ENCODE measurements around the gene FKRP. TPM values are rescaled to one million over a fixed set of nuclear protein-coding genes. Genes with fewer than 3 reads are reported as not detected.

FKRP gene
- total and polyA plus RNA-seq, 2 donors from 2014 or later, result 11.8 to 20.5 TPM

GRCh38 chr19:46755853-46756543, 10.1 kb downstream of the FKRP start:
- Histone ChIP-seq H3K9ac (ENCODE audit: low read length in 3 of 3) (no peak overlapping the region), H3K36me3 (ENCODE audit: control insufficient read depth in 2 of 3, insufficient read depth in 3 of 3, low read length in 3 of 3) (no peaks in the 10 kb centered on the region), H3K27ac (ENCODE audit: low read depth in 2 of 2, low read length in 2 of 2) (no peak overlapping the region), H3K4me1 (ENCODE audit: control insufficient read depth in 2 of 3, insufficient read depth in 2 of 3, low read depth in 1 of 3, low read length in 3 of 3) (peaks cover 0 to 6% (median 0%) of the 10 kb centered on the region in 3 donors), H3K9me3 (ENCODE audit: control insufficient read depth in 2 of 3, insufficient read depth in 1 of 3, low read length in 3 of 3) (no peaks in the 10 kb centered on the region), H3K27me3 (ENCODE audit: control insufficient read depth, insufficient read depth, low read length) (no peaks in the 10 kb centered on the region), H3K4me3 (ENCODE audit: low read length in 3 of 3) (no peak overlapping the region)
- intact Hi-C loops (cut with DNase I), result loop anchor here (5.0 kb wide), 1 partner anchor 86 kb away; no protein-coding TSS in a partner anchor
- peak in 1 of 5 donors; percentile 77 for DNase-seq
- no peak for TF ChIP-seq CTCF (IDR thresholded peaks at IDR 0.05; ENCODE audit: borderline replicate concordance, extremely low read depth, insufficient read depth)
- FAIRE-seq, result no peak

GRCh38 chr19:46756544-46756888, 10.7 kb downstream of the FKRP start:
- TF ChIP-seq CTCF (IDR thresholded peaks at IDR 0.05; ENCODE audit: borderline replicate concordance, extremely low read depth, insufficient read depth), result no peak
- H3K27me3 ChIP-seq (ENCODE audit: control insufficient read depth, insufficient read depth, low read length), result no peaks in the 10 kb centered on the region
- H3K9me3 ChIP-seq (ENCODE audit: control insufficient read depth in 2 of 3, insufficient read depth in 1 of 3, low read length in 3 of 3), result no peaks in the 10 kb centered on the region
- H3K9ac ChIP-seq (ENCODE audit: low read length in 3 of 3), result no peak overlapping the region
- H3K36me3 ChIP-seq (ENCODE audit: control insufficient read depth in 2 of 3, insufficient read depth in 3 of 3, low read length in 3 of 3), result no peaks in the 10 kb centered on the region
- H3K27ac ChIP-seq (ENCODE audit: low read depth in 2 of 2, low read length in 2 of 2), result no peak overlapping the region
- FAIRE-seq, result no peak
- peak in 1 of 5 donors; percentile 78 for DNase-seq
- intact Hi-C loops (cut with DNase I), result loop anchor here (5.0 kb wide), 1 partner anchor 86 kb away; no protein-coding TSS in a partner anchor
- H3K4me3 ChIP-seq (ENCODE audit: low read length in 3 of 3), result no peak overlapping the region
- peaks cover 0 to 6% (median 0%) of the 10 kb centered on the region in 3 donors for H3K4me1 ChIP-seq (ENCODE audit: control insufficient read depth in 2 of 3, insufficient read depth in 2 of 3, low read depth in 1 of 3, low read length in 3 of 3)

- DNase-seq (no peak), FAIRE-seq (no peak)
- H3K9me3 ChIP-seq (ENCODE audit: control insufficient read depth in 2 of 3, insufficient read depth in 1 of 3, low read length in 3 of 3), result no peaks in the 10 kb centered on the region
- intact Hi-C loops (cut with DNase I), result loop anchor here (5.0 kb wide), 1 partner anchor 83 kb away; no protein-coding TSS in a partner anchor
- no peaks in the 10 kb centered on the region for H3K27me3 ChIP-seq (ENCODE audit: control insufficient read depth, insufficient read depth, low read length)
- H3K9ac ChIP-seq (ENCODE audit: low read length in 3 of 3), result no peak overlapping the region
- no peak overlapping the region for H3K27ac ChIP-seq (ENCODE audit: low read depth in 2 of 2, low read length in 2 of 2)
- peaks cover 0 to 6% (median 0%) of the 10 kb centered on the region in 3 donors for H3K4me1 ChIP-seq (ENCODE audit: control insufficient read depth in 2 of 3, insufficient read depth in 2 of 3, low read depth in 1 of 3, low read length in 3 of 3)
- H3K36me3 ChIP-seq (ENCODE audit: control insufficient read depth in 2 of 3, insufficient read depth in 3 of 3, low read length in 3 of 3), result no peaks in the 10 kb centered on the region
- no peak overlapping the region for H3K4me3 ChIP-seq (ENCODE audit: low read length in 3 of 3)
- TF ChIP-seq CTCF (IDR thresholded peaks at IDR 0.05; ENCODE audit: borderline replicate concordance, extremely low read depth, insufficient read depth), result no peak
Observed at GRCh38 chr19:46759206-46759605, 13.3 kb downstream of the FKRP start.
